ENCODE data around the gene CYBA.

DNA sequence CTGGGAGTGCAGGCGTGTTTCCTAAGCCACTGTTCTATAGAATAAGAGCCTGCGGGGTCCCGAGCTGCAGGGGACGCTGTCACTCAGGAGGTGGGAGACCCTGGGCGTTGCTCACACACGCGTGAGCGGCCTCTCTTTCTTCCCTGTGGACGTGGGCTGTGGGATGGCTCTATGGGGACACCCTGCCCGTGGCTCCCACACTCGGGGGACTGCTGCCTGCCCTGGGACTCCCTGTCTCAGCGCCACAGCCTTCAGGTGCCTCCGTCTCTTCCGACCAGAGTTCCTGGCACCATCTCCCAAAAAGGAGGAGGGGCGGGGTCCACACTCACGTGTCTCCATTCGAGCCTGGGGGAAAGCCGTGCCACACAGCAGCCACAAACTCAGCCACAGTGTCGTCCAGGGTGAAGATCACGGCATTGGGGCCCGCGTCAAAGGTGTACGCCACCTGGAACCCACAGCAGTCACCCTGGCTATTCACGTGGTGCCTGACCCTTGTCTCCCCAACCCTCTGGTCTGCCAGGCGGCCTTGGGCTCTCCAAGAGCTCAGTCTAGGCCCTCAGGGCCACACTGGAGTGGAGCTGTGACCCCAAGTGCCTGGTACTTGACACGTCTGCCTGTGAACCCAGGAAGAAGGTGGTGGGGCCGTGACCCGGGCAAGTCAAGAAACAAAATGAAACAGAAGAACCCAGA lies 3.7 kb upstream of the CYBA start:
- TF ChIP-seq, protein P1, sequence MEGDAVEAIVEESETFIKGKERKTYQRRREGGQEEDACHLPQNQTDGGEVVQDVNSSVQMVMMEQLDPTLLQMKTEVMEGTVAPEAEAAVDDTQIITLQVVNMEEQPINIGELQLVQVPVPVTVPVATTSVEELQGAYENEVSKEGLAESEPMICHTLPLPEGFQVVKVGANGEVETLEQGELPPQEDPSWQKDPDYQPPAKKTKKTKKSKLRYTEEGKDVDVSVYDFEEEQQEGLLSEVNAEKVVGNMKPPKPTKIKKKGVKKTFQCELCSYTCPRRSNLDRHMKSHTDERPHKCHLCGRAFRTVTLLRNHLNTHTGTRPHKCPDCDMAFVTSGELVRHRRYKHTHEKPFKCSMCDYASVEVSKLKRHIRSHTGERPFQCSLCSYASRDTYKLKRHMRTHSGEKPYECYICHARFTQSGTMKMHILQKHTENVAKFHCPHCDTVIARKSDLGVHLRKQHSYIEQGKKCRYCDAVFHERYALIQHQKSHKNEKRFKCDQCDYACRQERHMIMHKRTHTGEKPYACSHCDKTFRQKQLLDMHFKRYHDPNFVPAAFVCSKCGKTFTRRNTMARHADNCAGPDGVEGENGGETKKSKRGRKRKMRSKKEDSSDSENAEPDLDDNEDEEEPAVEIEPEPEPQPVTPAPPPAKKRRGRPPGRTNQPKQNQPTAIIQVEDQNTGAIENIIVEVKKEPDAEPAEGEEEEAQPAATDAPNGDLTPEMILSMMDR (IDR thresholded peaks at IDR 0.05), result no peak
- no peak for TF ChIP-seq EP300 (IDR thresholded peaks at IDR 0.05; ENCODE audit: low read depth)

Measured in transverse colon (tissue), 3 donors.